ENCODE data around the gene GPBP1.
A peak's percentile ranks its signal among the peaks of the same experiment; 100 is the strongest.

- TF ChIP-seq CTCF (IDR thresholded peaks at IDR 0.05; ENCODE audit: borderline replicate concordance, extremely low read depth, low read length, poor library complexity, severe bottlenecking) (peak; percentile 54), EZH2 (IDR thresholded peaks at IDR 0.05; ENCODE audit: borderline replicate concordance, low read depth, low read length, severe bottlenecking) (no peak)
Measured at GRCh38 chr5:57277085-57277484, 103.2 kb downstream of the GPBP1 start.

All from DND-41 (cell line).